Loucy (cell line): ENCODE data around the gene UQCRHL.

Experiments
- H2AFZ ChIP-seq: fragments of 200-600 bp; sonication (generic); 2 replicates; pipeline ENCODE4 v1.6.0; 2016; ENCODE audit warnings: antibody characterized with exemption, mild to moderate bottlenecking, low read length, moderate library complexity
- H3F3A ChIP-seq: fragments of 200-600 bp; 2 replicates; pipeline ENCODE4 v1.6.0; 2016; ENCODE audit warnings: antibody characterized with exemption, low read depth, mild to moderate bottlenecking
- H3K27me3 ChIP-seq: fragments of 200-600 bp; sonication (generic); 2 replicates; pipeline ENCODE4 v1.6.1; 2014; ENCODE audit warnings: low read length, mild to moderate bottlenecking; ENCODE audit not compliant: insufficient read depth, poor library complexity, severe bottlenecking
- H3K36me3 ChIP-seq: fragments of 200-600 bp; sonication (generic); 2 replicates; pipeline ENCODE4 v1.6.1; 2016; ENCODE audit warnings: low read length; ENCODE audit not compliant: insufficient read depth
- H3K4me1 ChIP-seq: fragments of 200-600 bp; sonication (generic); 2 replicates; pipeline ENCODE4 v1.5.1; 2014; ENCODE audit warnings: low read length, mild to moderate bottlenecking; ENCODE audit not compliant: insufficient read depth, poor library complexity, severe bottlenecking
- H3K4me2 ChIP-seq: fragments of 200-600 bp; sonication (generic); 2 replicates; pipeline ENCODE4 v1.6.0; 2014; ENCODE audit warnings: antibody characterized with exemption, low read length, low read depth, mild to moderate bottlenecking; ENCODE audit not compliant: poor library complexity, severe bottlenecking
- H3K4me3 ChIP-seq: fragments of 200-600 bp; sonication (generic); 2 replicates; pipeline ENCODE4 v1.5.1; 2014; ENCODE audit warnings: low read length, mild to moderate bottlenecking, mixed read lengths; ENCODE audit not compliant: poor library complexity, severe bottlenecking
- H3K79me2 ChIP-seq: fragments of 200-600 bp; sonication (generic); 2 replicates; pipeline ENCODE4 v1.6.1; 2014; ENCODE audit warnings: low read length; ENCODE audit not compliant: insufficient read depth
- H3K9ac ChIP-seq: fragments of 200-600 bp; sonication (generic); 2 replicates; pipeline ENCODE4 v1.6.0; 2014; ENCODE audit warnings: mild to moderate bottlenecking, low read depth, low read length, moderate library complexity; ENCODE audit not compliant: poor library complexity, severe bottlenecking
- H3K9me2 ChIP-seq: fragments of 200-600 bp; sonication (generic); replicated peaks from 2 replicates; pipeline ENCODE4 v1.6.1; 2016; ENCODE audit warnings: low read depth, low read length, mixed read lengths
- H3K9me3 ChIP-seq: fragments of 200-600 bp; sonication (generic); 2 replicates; pipeline ENCODE4 v1.6.1; 2014; ENCODE audit warnings: mild to moderate bottlenecking, antibody characterized with exemption, low read length, low read depth; ENCODE audit not compliant: insufficient read depth
- H4K20me1 ChIP-seq: fragments of 200-600 bp; sonication (generic); 2 replicates; pipeline ENCODE4 v1.6.0; 2014; ENCODE audit warnings: antibody characterized with exemption, low read length, mild to moderate bottlenecking; ENCODE audit not compliant: insufficient read depth, poor library complexity, severe bottlenecking
- EZH2phosphoT487 ChIP-seq: fragments of 200-600 bp; IDR thresholded peaks from 2 replicates; pipeline ENCODE4 v1.6.1; 2018; ENCODE audit warnings: antibody characterized with exemption, mild to moderate bottlenecking, moderate library complexity, borderline replicate concordance
- TF ChIP-seq, protein P1 (sequence below): fragments of 200-600 bp; sonication (generic); conservative IDR thresholded peaks from 2 replicates; pipeline ENCODE4 v1.5.1; 2014; ENCODE audit warnings: mild to moderate bottlenecking, antibody characterized with exemption, low read length

Gene UQCRHL

DNA sequence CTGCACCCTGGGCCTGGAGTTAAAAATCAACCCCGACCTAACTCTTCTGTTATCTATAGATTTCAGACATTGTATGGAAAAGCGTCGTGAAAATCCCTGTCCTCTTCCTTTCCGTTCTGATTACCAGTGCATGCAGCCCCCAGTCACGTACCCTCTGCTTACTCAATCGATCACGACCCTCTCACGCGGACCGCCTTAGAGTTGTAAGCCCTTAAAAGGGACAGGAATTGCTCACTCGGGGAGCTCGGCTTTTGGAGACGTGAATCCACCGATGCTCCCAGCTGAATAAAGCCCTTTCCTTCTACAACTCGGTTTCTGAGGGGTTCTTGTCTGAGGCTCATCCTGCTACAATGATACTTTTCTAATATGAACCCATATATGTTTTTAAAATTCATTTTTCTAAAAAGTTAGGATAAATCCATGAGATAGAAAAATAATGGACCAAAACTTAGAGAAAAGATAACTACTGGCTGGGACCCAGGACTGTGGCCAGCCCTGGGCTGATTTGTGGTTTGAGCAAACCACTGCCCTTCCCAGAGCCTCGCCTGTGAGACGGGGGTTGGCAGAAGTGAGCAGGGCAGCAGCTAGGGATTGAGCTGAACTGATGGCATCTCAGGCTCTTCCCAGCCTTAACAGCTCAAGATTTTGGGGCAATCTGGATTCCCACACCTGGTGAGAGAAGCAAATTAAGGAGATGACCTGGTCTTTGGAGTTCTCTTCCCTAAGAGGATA is 5.0 kb downstream of the UQCRHL start:
- TF ChIP-seq EZH2phosphoT487, result no peak
- TF ChIP-seq, protein P1, sequence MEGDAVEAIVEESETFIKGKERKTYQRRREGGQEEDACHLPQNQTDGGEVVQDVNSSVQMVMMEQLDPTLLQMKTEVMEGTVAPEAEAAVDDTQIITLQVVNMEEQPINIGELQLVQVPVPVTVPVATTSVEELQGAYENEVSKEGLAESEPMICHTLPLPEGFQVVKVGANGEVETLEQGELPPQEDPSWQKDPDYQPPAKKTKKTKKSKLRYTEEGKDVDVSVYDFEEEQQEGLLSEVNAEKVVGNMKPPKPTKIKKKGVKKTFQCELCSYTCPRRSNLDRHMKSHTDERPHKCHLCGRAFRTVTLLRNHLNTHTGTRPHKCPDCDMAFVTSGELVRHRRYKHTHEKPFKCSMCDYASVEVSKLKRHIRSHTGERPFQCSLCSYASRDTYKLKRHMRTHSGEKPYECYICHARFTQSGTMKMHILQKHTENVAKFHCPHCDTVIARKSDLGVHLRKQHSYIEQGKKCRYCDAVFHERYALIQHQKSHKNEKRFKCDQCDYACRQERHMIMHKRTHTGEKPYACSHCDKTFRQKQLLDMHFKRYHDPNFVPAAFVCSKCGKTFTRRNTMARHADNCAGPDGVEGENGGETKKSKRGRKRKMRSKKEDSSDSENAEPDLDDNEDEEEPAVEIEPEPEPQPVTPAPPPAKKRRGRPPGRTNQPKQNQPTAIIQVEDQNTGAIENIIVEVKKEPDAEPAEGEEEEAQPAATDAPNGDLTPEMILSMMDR, result no peak
- H3K9ac ChIP-seq, result no peak overlapping the region
- no peaks in the 10 kb centered on the region for H3K79me2 ChIP-seq
- H3K27me3 ChIP-seq, result no peaks in the 10 kb centered on the region
- no peaks in the 10 kb centered on the region for H3F3A ChIP-seq
- H2AFZ ChIP-seq, result no peak overlapping the region
- H4K20me1 ChIP-seq, result no peaks in the 10 kb centered on the region
- no peaks in the 10 kb centered on the region for H3K36me3 ChIP-seq
- H3K9me3 ChIP-seq, result no peaks in the 10 kb centered on the region
- no peaks in the 10 kb centered on the region for H3K4me1 ChIP-seq
- H3K9me2 ChIP-seq, result no peaks in the 10 kb centered on the region
- no peak overlapping the region for H3K4me2 ChIP-seq
- no peak overlapping the region for H3K4me3 ChIP-seq

DNA sequence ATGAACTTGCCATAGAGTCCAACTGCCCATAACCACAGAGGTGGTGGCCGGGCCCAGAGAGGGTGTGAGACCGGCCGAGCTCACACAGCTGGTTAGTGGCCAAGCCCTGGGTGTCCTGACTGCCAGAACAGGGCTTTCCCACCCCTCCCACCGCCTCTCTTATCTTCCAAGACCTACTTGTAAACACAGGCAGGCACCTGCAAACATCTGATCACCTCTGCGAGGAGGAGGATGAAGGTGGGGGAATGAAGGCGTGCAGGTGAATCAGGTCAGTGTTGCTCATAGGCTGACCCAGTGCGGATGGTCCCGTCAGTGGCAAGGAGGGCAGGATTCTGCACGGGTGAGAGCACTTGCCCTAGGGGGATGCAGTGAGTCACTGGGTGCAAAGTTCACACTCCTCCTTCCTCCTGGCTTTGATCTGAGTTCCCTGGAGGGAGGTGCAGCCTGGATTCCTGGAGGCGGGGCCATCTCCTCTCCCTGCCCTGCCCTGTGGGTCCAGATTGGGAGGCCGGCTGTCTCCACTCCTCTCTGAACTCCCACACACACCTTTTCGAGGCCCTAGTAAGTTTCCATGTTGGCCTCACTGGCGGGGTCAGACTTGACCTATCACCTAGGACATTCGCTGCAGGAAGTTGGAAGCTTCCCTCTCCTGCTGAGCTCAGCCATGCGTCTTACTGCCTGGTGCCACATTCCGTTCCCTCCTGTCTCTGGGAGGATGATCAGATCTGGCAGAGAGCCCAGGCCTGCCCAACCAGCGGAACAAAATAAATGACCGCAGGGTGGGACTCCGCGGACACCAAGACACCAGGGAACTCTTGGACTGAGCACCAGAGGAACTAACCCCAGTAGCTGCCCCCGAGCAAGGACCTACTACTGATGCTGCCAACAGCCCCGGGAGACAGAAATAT is 7.3 kb downstream of the UQCRHL start:
- H3K9me3 ChIP-seq, result no peaks in the 10 kb centered on the region
- no peaks in the 10 kb centered on the region for H3K9me2 ChIP-seq
- H3K79me2 ChIP-seq, result no peaks in the 10 kb centered on the region
- no peaks in the 10 kb centered on the region for H4K20me1 ChIP-seq
- H3K4me2 ChIP-seq, result no peak overlapping the region
- H3K9ac ChIP-seq, result no peak overlapping the region
- H3F3A ChIP-seq, result no peaks in the 10 kb centered on the region
- H3K27me3 ChIP-seq, result no peaks in the 10 kb centered on the region
- TF ChIP-seq EZH2phosphoT487, result no peak
- TF ChIP-seq, protein P1, result no peak
- no peaks in the 10 kb centered on the region for H3K4me1 ChIP-seq
- no peak overlapping the region for H2AFZ ChIP-seq
- no peak overlapping the region for H3K4me3 ChIP-seq
- no peaks in the 10 kb centered on the region for H3K36me3 ChIP-seq

DNA sequence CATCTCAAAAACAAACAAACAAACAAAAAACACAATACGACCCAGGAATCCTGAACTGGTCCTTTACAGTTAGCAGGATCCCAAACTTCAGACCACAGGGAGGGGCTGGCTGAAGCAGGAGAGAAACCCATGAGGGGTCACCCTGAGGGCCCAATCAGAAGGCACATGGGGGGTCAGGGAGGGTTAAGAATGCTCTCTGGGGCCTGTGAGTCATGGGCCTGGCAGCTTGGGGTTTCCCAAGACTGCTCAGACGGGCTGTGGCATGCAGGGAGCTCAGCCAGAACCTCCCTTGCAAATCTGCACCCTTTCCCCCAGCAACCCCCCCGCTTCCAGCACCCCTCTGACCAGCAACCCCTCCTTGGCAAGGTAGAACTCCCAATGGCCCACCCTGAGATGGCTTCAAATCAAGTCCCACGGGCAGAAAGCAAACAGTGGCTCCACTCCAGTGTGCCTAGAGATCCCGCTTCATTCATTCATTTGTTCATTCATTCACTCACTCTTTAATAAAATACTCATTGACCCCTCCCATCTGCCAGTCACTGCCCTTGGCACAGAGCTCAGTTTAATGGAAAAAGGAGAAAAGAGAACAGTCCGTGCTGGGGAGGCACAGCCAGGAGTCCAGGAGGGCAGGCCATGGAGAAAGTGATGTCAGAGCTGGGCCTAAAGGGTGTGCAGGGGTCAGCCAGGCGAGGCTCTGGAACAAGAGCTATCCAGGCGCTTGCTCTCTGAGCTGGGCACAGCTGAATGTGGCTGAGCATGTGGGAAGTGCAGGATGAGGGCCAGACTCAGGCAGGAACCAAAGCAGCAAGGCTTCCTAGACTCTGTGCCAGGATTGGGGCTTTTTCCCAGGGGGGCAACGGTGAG is 8.2 kb downstream of the UQCRHL start:
- no peak overlapping the region for H3K4me2 ChIP-seq

More for the DNA sequence above, 8.2 kb downstream of the UQCRHL start:
- Histone ChIP-seq H3K9ac (no peak overlapping the region), H3K4me1 (no peaks in the 10 kb centered on the region), H3K9me3 (no peaks in the 10 kb centered on the region), H4K20me1 (no peaks in the 10 kb centered on the region), H3K36me3 (no peaks in the 10 kb centered on the region), H3K4me3 (no peak overlapping the region), H3K27me3 (no peaks in the 10 kb centered on the region), H3K79me2 (no peaks in the 10 kb centered on the region), H3F3A (no peaks in the 10 kb centered on the region), H3K9me2 (no peaks in the 10 kb centered on the region), H2AFZ (no peak overlapping the region)
- no peak for TF ChIP-seq EZH2phosphoT487
- TF ChIP-seq, protein P1, result no peak
